HepG2 (cell line): Measurements from ENCODE around the gene CCDC3. TPM values are rescaled to one million over a fixed set of nuclear protein-coding genes. Genes with fewer than 3 reads are reported as not detected.

ENCODE experiments used
- ATAC-seq: fragments of 200-7000 bp; cut with Tn5 transposase; 3 replicates; pipeline ENCODE4 v1.9.1; 2020; ENCODE audit warnings: mild to moderate bottlenecking, moderate library complexity
- BruUV-seq: library from RNA; stranded (reverse); fragments of 400-500 nt; replicated peaks from 2 replicates; lab custom pipeline; 2021; lab: Mats Ljungman, UMichigan
- CTCF ChIA-PET: fragments of 300-600 bp; formaldehyde crosslinking; extraction: SDS; loops from one replicate; lab custom pipeline; 2021; ENCODE audit warnings: low total read pairs, inconsistent platforms, low intra/inter-chr PET ratio; lab: Yijun Ruan, JAX
- POLR2A ChIA-PET: fragments of 350-600 bp; sonication (Branson Sonifier 250); formaldehyde crosslinking; loops from one replicate; lab custom pipeline; 2020; ENCODE audit warnings: antibody characterized with exemption, inconsistent platforms; lab: Yijun Ruan, JAX
- DNase-seq: peaks from one replicate; pipeline ENCODE4 v3.0.0-alpha.2; 2015; ENCODE audit warnings: low spot score
- FAIRE-seq: peaks from 3 replicates; lab custom pipeline; 2011; peaks lifted over from hg19 to GRCh38; lab: Jason Lieb, UNC
- H2AFZ ChIP-seq: one replicate; pipeline ENCODE4 v1.6.1; 2011; ENCODE audit warnings: low read length, inconsistent platforms
- H3K27ac ChIP-seq: fragments of 300-600 bp; 3 replicates; pipeline ENCODE4 v1.8.0; 2011; ENCODE audit warnings: mixed run types, mild to moderate bottlenecking, mixed read lengths, low read length, inconsistent platforms; ENCODE audit not compliant: insufficient read depth; ENCODE audit errors: extremely low read length
- H3K27me3 ChIP-seq, 2 experiments: fragments of 200-600 bp in 1 of 2; 2 replicates in 1 of 2; 3 replicates in 1 of 2; pipeline versions ENCODE4 v1.6.0 to v1.8.0; 2011; ENCODE audit warnings: low read length in 2 of 2, mild to moderate bottlenecking in 2 of 2, moderate library complexity in 2 of 2, inconsistent platforms in 1 of 2; ENCODE audit not compliant: insufficient read depth in 2 of 2, control insufficient read depth in 1 of 2
- H3K36me3 ChIP-seq, 2 experiments: fragments of 200-600 bp in 1 of 2; replicated peaks in 1 of 2; 2 replicates in 1 of 2; 3 replicates in 1 of 2; pipeline versions ENCODE4 v1.5.1 to v1.8.0; 2011; ENCODE audit warnings: low read length in 2 of 2, inconsistent platforms in 1 of 2; ENCODE audit not compliant: insufficient read depth in 2 of 2, control insufficient read depth in 1 of 2
- H3K4me1 ChIP-seq: 2 replicates; pipeline ENCODE4 v1.5.1; 2012; ENCODE audit warnings: low read length, inconsistent platforms; ENCODE audit not compliant: insufficient read depth
- H3K4me2 ChIP-seq: 2 replicates; pipeline ENCODE4 v1.6.0; 2011; ENCODE audit warnings: low read depth, low read length, inconsistent platforms
- H3K4me3 ChIP-seq, 3 experiments: fragments of 200-600 bp in 1 of 3; sonication (generic), shearing (Covaris generic) in 1 of 3; replicated peaks in 1 of 3; 2 replicates each; pipeline ENCODE4 v1.5.1; 2011 to 2016; ENCODE audit warnings: low read length in 3 of 3, inconsistent platforms in 2 of 3, low read depth in 2 of 3, mild to moderate bottlenecking in 2 of 3, control low read depth in 1 of 3, mixed read lengths in 1 of 3; ENCODE audit not compliant: insufficient read depth in 1 of 3
- H3K79me2 ChIP-seq: one replicate; pipeline ENCODE4 v1.6.1; 2011; ENCODE audit warnings: low read length, inconsistent platforms; ENCODE audit not compliant: insufficient read depth
- H3K9ac ChIP-seq: 2 replicates; pipeline ENCODE4 v1.6.0; 2011; ENCODE audit warnings: mild to moderate bottlenecking, low read depth, low read length, inconsistent platforms; ENCODE audit not compliant: insufficient read depth
- H3K9me3 ChIP-seq: 2 replicates; pipeline ENCODE4 v1.5.1; 2012; ENCODE audit warnings: mild to moderate bottlenecking, low read length
- H4K20me1 ChIP-seq: 2 replicates; pipeline ENCODE4 v1.6.0; 2011; ENCODE audit warnings: inconsistent platforms, mild to moderate bottlenecking, low read length, moderate library complexity; ENCODE audit not compliant: insufficient read depth
- CREBL2 ChIP-seq: sonication (generic); formaldehyde crosslinking; IDR thresholded peaks from 2 replicates; pipeline ENCODE4 v1.8.1; 2023; ENCODE audit warnings: missing genetic modification reagents, mild to moderate bottlenecking, borderline replicate concordance
- HINFP ChIP-seq: sonication (generic); formaldehyde crosslinking; IDR thresholded peaks from 2 replicates; pipeline ENCODE4 v1.4.0; 2020; ENCODE audit warnings: low read depth, mild to moderate bottlenecking, missing genetic modification reagents
- HMGA1 ChIP-seq: sonication (generic); formaldehyde crosslinking; conservative IDR thresholded peaks from 2 replicates; pipeline ENCODE4 v1.4.0; 2020; ENCODE audit warnings: missing genetic modification reagents
- PITX1 ChIP-seq: sonication (generic); formaldehyde crosslinking; IDR thresholded peaks from 2 replicates; pipeline ENCODE4 v1.5.1; 2020; ENCODE audit warnings: mild to moderate bottlenecking, missing genetic modification reagents
- RFX5 ChIP-seq: IDR thresholded peaks from 2 replicates; pipeline ENCODE4 v1.6.1; 2011; ENCODE audit warnings: low read depth, low read length, improper control_type of control experiment
- ZNF10 ChIP-seq: sonication (generic); formaldehyde crosslinking; IDR thresholded peaks from 2 replicates; pipeline ENCODE4 v1.4.0; 2020; ENCODE audit warnings: mild to moderate bottlenecking, low read depth, missing genetic modification reagents, borderline replicate concordance
- ZNF407 ChIP-seq: sonication (generic); formaldehyde crosslinking; IDR thresholded peaks from one replicate; pipeline ENCODE4 v1.5.1; 2020; ENCODE audit warnings: mild to moderate bottlenecking, missing genetic modification reagents; ENCODE audit errors: not compliant biosample characterization
- WGBS: methylation state at CpG from one replicate; pipeline ENCODE4 v1.1.6; 2017; ENCODE audit warnings: low lambda C conversion rate; 5-methylcytosine and 5-hydroxymethylcytosine counted together
- in situ Hi-C: cut with HindIII; loops from 2 replicates; pipeline ENCODE4 v1.10.0; 2017; ENCODE audit warnings: low pct_unique_long_range_greater_than_20kb; ENCODE audit not compliant: extremely low pct_ligation_motif_present
- intact Hi-C: fragments of 100-400 bp; cut with micrococcal nuclease; formaldehyde crosslinking; loops from one replicate; pipeline ENCODE4 v1.10.0; 2022; ENCODE audit not compliant: unreplicated experiment
- polyA plus RNA-seq, 8 experiments: library from polyadenylated mRNA; depleted of rRNA in 3 of 8; stranded (reverse) in 7 of 8; unstranded in 1 of 8; fragments of >200 nt; fragmentation: Illumina TruSeq in 4 of 8; extraction: Trizol in 4 of 8; gene quantifications; 2 replicates each; pipeline versions ENCODE4 v1.2.1 to v1.2.3, GENCODE V29; 2011 to 2016; ENCODE audit warnings: low read depth in 4 of 8, missing spikeins in 1 of 8, mixed read lengths in 1 of 8; ENCODE audit not compliant: insufficient read depth in 1 of 8
- total RNA-seq, 5 experiments: library from RNA; depleted of rRNA; stranded (reverse); fragments of >200 nt; fragmentation: Illumina TruSeq; extraction: Trizol; gene quantifications; 2 replicates each; pipeline ENCODE4 v1.2.3, GENCODE V29; 2016; ENCODE audit warnings: low read depth in 1 of 5

CCDC3 gene
- total and polyA plus RNA-seq, 2 of the 13 experiments (the other 11 are each of a cell fraction or from before 2014, with no cell fraction given), result not detected

GRCh38 chr10:12927896-12928295 is 73.6 kb downstream of the CCDC3 start:
- intact Hi-C loops, result no loop called here

More at GRCh38 chr10:12927896-12928295, 73.6 kb downstream of the CCDC3 start:
- FAIRE-seq, result no peak
- no peak for DNase-seq
- no peaks in the 10 kb centered on the region for H3K4me1 ChIP-seq
- ATAC-seq, result no peak
- H3K4me2 ChIP-seq, result no peak overlapping the region
- in situ Hi-C loops, result no loop called here
- H4K20me1 ChIP-seq, result no peaks in the 10 kb centered on the region
- no peak overlapping the region for H3K4me3 ChIP-seq
- 63% methylated on average over 1 of the region's 1 CpG for WGBS
- H3K27ac ChIP-seq, result no peak overlapping the region
- H3K9ac ChIP-seq, result no peak overlapping the region
- H3K36me3 ChIP-seq, result no peaks in the 10 kb centered on the region
- POLR2A ChIA-PET, result no interaction called here
- CTCF ChIA-PET, result no interaction called here
- peaks cover 0 to 7% of the 10 kb centered on the region in 2 experiments; a peak in 1 of 5 replicates for H3K27me3 ChIP-seq
- no TSS peak for BruUV-seq
- no peaks in the 10 kb centered on the region for H3K9me3 ChIP-seq
- no peaks in the 10 kb centered on the region for H3K79me2 ChIP-seq
- H2AFZ ChIP-seq, result no peak overlapping the region
- TF ChIP-seq PITX1, result no peak
- no peak for TF ChIP-seq RFX5
- no peak for TF ChIP-seq ZNF10 (CRISPR knock-in tag)
- no peak for TF ChIP-seq HMGA1
- no peak for TF ChIP-seq ZNF407 (CRISPR knock-in tag)
- TF ChIP-seq HINFP (CRISPR knock-in tag), result no peak
- TF ChIP-seq CREBL2 (CRISPR knock-in tag), result no peak
